NCI-H2107 treated with DMSO at 0.1 percent for 48 hours (cell line): ENCODE data around the gene CNPY3.
"Not testable (repeated sequence)": the region's sequence is repeated elsewhere in the genome, so short reads cannot be mapped to it uniquely, and the experiment has no call there.

Experiments used
- DNase-seq: peaks from one replicate; lab custom pipeline; 2025; ENCODE audit not compliant: unreplicated experiment; lab: John Stamatoyannopoulos, UW

The CNPY3 gene

GRCh38 chr6:42928986-42929820 lies at the start of gene CNPY3:
Gene CNPY3 (plus strand): TSS chr6:42929480. CDS start chr6:42929571, 91 bp downstream.
- peak; percentile 94 for DNase-seq

DNA sequence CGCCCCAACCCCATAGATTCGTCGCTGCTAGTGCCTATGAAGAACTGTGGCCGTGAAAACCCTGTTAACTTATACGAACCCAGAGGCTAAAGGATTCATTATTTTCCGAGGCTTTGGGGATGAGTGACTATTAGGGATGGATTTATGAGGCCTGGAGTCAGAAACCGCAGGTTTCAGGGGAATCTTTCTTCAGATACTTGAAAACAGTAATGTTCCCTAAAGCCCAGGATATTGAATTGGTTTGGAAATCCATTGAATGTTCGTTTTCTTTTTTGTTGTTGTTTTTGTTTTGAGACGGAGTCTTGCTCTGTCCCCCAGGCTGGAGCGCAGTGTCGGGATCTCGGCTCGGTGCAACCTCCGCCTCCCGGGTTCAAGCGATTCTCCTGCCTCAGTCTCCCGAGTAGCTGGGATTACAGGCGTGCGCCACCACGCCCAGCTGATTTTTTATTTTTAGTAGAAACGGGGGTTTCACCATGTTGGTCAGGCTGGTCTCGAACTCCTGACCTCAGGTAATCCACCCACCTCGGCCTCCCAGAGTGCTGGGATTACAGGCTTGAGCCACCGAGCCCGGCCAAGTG lies 49.0 kb upstream of the CNPY3 start:
- not testable (repeated sequence) for DNase-seq

DNA sequence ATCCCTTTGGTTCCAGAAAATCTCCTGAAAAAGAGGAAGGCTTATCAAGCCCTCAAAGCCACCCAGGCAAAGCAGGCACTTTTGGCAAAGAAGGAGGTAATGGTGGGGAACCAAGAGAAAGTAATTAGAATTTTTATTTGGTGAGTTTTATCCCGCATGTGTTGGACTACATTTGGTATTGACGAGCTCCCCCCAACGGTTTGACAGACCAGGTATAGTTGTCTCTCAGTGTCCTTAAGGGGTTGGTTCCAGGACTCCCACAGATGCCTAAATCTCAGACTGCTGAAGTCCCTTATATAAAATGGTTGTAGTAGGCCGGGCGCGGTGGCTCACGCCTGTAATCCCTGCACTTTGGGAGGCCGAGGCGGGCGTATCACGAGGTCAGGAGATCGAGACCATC lies 48.4 kb upstream of the CNPY3 start:
- DNase-seq = not testable (repeated sequence)

- no peak for DNase-seq
Measured at GRCh38 chr6:42885702-42886101, 43.6 kb upstream of the CNPY3 start.

DNA sequence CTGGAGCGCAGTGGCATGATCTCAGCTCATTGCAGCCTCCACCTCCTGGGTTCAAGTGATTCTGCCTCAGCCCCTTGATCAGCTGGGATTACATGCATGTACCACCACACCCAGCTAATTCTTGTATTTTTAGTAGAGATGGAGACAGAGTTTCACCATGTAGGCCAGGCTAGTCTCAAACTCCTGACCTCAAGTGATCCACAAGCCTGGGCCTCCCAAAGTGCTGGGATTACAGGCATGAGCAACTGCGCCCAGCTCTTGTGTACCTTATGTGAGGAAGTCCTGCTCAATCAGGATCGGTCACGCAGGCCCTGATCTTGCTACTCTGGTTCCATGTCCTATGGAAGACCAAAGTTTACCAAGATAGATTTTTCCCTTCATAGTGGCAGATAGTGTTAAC lies 41.1 kb upstream of the CNPY3 start:
- not testable (repeated sequence) for DNase-seq

DNA sequence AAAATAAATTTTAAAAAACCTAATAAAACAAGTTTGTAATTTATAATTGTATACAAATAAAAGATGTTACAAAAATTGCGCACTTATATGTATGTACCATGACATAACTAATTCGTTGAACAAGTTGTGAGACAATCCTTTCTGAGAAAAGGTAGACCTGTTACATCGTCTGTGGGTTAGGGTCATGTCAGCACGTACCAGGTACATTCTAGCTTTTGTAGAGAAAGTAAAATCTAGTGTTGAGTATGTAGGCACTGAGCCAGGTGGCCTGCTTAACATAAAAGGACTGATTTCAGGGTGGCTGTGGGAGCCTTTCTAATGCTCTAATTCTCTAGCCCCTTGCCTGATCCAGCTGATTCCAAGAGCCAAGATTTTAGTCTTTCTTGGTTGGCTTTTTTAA lies 39.5 kb upstream of the CNPY3 start:
- no peak for DNase-seq

GRCh38 chr6:42890311-42891198 lies 38.7 kb upstream of the CNPY3 start:
- peak; percentile 70 for DNase-seq

DNA sequence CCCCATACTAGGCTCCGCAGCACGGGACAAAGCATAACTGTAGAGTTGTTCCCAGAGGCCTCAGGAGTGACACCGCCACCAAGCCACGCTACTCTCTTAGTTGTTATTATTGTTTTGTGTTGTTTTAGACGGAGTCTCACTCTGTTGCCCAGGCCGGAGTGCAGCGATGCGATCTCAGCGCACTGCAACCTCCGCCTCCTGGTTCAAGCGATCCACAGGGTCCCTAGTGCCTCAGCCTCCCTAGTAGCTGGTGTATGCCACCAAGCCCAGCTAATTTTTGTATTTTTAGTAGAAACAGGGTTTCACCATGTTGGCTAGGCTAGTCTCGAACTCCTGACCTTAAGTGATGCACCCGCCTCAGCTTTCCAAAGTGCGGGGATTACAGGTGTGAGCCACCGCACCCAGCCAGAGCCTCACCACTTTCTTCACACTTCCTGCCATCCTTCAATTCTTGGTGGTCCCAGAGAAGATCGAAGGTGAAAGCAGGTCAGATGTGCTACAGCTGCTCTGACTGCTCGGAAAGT lies 38.0 kb upstream of the CNPY3 start:
- DNase-seq = no peak

DNA sequence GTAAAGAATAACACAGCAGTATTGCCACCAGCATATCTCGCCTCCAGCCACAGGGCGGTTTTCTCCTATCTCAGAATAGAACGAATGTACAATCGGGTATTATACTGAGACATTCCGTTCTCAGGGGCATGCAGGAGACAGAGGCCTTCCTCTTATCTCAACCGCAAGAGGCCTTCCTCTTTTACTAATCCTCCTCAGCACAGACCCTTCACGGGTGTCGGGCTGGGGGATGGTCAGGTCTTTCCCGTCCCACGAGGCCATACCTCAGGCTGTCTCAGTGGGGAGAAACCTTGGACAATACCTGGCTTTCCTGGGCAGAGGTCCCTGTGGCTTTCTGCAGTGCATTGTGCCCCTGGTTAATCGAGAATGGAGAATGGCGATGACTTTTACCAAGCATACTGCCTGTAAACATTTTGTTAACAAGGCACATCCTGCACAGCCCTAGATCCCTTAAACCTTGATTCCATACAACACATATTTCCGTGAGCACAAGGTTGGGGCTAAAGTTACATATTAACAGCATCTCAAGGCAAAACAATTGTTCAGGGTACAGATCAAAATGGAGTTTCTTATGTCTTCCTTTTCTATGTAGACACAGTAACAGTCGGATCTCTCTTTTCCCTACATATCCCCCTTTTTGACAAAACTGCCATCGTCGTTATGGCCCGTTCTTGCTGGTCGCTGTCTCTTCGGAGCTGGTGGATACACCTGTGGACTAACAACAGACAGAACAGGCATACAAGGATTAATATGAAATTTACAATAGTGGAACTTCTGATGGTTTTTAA lies 35.0 kb upstream of the CNPY3 start:
- not testable (repeated sequence) for DNase-seq

- DNase-seq = no peak
Measured at GRCh38 chr6:42896178-42896719, 33.0 kb upstream of the CNPY3 start.

DNA sequence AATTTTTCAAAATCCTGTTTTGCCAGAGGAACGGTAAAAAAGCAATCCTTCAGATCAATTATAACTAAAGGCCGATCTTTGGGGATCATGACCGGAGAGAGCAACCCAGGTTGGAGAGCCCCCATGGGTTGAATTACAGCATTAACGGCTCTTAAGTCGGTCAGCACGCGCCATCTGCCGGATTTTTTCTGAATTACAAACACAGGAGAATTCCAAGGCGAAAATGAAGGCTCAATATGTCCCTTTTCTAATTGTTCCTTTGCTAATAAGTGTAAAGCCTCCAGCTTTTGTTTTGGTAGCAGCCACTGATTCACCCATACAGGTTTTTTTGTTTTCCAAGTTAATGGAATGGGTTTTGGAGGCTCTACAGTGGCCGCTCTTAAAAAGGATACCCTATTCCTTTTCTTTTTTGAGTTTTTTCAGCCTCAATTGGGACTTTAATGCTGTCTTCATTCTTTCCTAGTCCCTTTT lies 30.4 kb upstream of the CNPY3 start:
- peak; percentile 2 for DNase-seq

- no peak for DNase-seq
Measured at GRCh38 chr6:42899871-42900270, 29.4 kb upstream of the CNPY3 start.

- DNase-seq = peak; percentile 62
Measured at GRCh38 chr6:42901538-42901957, 27.7 kb upstream of the CNPY3 start.

- not testable (repeated sequence) for DNase-seq
Measured at GRCh38 chr6:42902429-42903263, 26.6 kb upstream of the CNPY3 start.

DNA sequence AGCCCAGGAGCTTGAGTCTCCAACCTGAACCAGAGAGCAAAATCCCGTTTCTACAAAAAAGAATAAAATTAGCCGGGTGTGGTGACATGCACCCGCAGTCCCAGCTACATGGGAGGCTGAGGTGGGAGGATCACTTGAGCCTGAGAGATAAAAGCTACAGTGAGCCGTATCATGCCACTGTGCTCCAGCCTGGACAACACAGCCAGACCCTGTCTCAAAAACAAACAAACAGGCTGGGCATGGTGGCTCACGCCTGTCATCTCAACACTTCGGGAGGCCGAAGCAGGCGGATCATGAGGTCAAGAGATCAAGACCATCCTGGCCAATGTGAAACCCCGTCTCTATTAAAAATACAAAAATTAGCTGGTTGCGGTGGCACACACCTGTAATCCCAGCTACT lies 24.8 kb upstream of the CNPY3 start:
- DNase-seq = no peak

- no peak for DNase-seq
Measured at GRCh38 chr6:42907336-42907735, 21.9 kb upstream of the CNPY3 start.

GRCh38 chr6:42909835-42910234 lies 19.4 kb upstream of the CNPY3 start:
- no peak for DNase-seq

- DNase-seq = no peak
Measured at GRCh38 chr6:42911171-42912021, 17.9 kb upstream of the CNPY3 start.
